Adipose tissue (tissue), 3 donors: ENCODE measurements around the gene DAB2IP. TPM values are rescaled to one million over a fixed set of nuclear protein-coding genes. Genes with fewer than 3 reads are reported as not detected.
"Not testable (repeated sequence)": the region's sequence is repeated elsewhere in the genome, so short reads cannot be mapped to it uniquely, and the experiment has no call there.

Experiments used
- H3K27ac ChIP-seq: one replicate; pipeline ENCODE4 v1.5.1; 2013; ENCODE audit warnings: low read depth, low read length
- WGBS, 3 donors: extraction: QIAGEN DNeasy Blood & Tissue Kit; methylation state at CpG; one replicate each; pipeline ENCODE4 v1.1.7; 2013; 5-methylcytosine and 5-hydroxymethylcytosine counted together
- polyA plus RNA-seq, 3 donors: library from polyadenylated mRNA; stranded (reverse); fragments of 200-250 nt; gene quantifications; one replicate each; pipeline ENCODE4 v1.2.3, GENCODE V29; 2013
- donor health status: healthy with polysubstance abuse.
- donor health status: Bipolar disorder and iron deficiency.
- donor health status: healthy.

The DAB2IP gene
- polyA plus RNA-seq, 3 donors, result 9.7 to 29.9 (median 20.6) TPM

DNA sequence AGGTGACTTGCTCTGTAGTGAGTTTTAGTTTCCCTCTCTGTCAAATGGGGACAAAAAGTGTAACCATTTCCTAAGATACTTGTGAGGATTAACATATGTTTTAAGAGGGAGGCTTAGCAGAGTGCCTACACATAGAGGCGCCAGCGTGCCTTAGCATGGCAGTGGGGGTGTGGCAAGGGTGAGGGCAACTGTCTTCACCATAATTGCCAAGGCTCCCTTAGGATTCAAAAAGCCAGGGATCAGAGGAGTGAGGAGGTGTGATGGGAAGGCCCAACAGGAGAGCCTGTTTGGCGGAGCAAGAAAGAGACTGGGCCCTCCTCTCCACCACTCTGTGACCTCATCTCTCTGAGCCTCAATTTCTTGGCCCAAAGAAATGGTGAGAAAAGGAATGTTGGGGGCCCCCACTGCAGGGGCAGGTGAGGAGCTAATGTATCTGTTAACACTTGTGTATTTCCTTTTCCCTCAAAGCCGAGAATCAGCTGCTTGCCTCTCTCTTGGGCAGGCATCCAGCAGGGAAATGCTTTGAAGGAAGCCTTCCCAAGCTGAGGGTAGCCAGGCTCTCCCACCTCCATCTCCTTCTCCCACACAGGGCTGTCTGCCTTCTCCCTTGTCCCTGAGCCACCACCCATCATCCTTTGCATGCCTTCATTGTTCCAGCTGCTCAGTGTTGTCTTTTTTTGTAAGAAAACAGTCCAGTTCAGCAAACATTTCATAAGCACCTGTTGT is 76.0 kb downstream of the DAB2IP start:
- WGBS, 3 donors, result 69 to 80% (median 71%) methylated on average over 4 of the region's 4 CpGs
- H3K27ac ChIP-seq, result no peak overlapping the region

DNA sequence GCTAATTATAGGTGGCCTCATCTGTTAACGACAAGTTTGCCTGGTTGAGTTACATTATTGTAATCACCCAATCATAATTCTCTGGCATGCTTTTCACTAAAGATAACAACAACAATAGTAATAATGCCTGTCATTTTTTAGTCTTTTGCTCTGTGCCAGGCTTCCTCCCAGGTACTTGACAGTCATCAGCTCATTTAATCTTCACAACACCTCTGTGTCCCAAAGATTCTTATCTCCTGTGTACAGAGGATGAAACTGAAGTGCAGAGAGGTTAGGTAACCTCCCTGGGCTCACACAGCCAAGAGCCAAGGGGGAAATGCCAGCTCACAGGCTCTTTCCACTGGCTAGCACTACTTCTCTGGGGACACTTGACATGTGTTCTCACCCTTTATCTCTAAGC is 77.5 kb downstream of the DAB2IP start:
- no peak overlapping the region for H3K27ac ChIP-seq
- WGBS, 3 donors, result 60 to 82% (median 81%) methylated on average over 1 of the region's 1 CpG

DNA sequence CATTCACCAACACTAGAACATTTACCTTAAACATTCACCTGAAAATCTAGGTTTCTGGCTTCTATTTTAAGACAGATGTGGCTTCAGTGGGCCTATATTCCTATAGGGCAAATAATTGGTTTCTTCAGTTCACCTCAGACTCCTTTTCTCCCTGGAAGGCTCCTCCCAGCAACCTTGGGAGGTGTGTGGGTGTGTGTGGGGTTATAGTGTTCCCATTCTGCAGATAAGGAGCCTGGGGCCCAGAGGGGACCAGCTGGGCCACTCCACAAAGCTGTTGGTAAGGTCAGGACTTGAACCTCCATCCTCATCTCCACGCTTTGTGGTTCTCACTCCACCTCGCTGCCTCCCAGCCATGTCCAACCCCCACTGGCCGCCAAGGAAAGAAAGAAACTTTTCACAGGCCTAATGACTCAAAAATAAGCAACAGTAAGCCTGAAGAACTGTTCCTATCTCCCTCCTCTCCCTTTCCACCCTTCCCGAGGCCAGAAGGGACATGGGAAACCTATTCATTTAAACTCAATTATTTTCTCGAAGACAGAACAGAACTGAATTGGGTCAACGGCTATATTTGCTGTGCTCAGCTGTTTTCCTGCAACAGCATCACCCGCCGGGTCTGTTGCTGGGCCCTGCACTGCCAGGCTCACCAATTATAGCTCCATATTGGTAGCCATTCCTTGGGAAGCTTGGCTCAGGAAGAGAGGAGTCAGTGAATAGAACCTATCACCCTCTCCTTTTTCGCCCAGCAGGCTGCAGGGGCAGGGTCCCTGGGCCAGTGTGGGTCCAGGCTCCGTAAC is 78.5 kb downstream of the DAB2IP start:
- no peak overlapping the region for H3K27ac ChIP-seq
- 91 to 95% (median 92%) methylated on average over 10 of the region's 10 CpGs for WGBS, 3 donors

DNA sequence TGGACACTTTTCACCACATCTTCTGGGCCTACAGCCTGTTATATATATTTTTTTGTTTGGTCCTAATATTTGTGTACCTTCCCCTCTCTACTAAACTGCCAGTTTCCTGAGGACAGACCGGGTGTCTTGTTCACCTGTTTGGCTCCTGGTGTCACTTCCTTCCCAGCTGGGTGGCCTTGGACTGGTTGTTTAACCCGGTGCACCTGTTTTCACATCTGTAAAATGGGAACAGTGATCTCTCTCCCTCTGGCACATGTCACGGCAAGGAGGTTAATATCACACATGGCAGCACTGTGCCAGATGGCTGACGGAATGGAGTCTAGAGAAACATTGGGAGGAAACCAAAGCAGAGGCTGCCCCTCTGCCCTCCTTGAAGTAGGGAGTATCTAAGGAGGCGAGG is 79.7 kb downstream of the DAB2IP start:
- H3K27ac ChIP-seq, result no peak overlapping the region
- WGBS, 3 donors, result 78 to 94% (median 85%) methylated on average over 5 of the region's 5 CpGs

DNA sequence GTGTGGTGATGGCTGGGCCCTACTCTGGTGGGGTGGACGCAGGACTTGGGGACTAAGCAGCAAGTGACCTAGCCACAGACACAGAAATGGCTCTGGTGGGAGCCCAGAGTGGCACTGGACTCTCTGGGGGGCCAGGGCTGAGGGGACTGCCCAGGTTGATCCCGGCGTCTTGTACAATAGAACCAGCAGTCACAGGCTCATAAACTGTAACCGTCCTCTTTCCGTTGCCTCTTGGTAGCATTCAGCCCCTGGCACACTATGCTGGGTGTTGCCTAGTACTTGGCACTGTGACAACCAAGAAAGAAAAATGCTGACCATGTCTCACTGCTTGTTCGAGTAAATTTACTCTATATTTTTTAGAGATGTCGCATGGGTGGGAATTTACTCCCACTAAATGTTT is 80.5 kb downstream of the DAB2IP start:
- no peak overlapping the region for H3K27ac ChIP-seq
- 68 to 79% (median 73%) methylated on average over 7 of the region's 7 CpGs for WGBS, 3 donors

DNA sequence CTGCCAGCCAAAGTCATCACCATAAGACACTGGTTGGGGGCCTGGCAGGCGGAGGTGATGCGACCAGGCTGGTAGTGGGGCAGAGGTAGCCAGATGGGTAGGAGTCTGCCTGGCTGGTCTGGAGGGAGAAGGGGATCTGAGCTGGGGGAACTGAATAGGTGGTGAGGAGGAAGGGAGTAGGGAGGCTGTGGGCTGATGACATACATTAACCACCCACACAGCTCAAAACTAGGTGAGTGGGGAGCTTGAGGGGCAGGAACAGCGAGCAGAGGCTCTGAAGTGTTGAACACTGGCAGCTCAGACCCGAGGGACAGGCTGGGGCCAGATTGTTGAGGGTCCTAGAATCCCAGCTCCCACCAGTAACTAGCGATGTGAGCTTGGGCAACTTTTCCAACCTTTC is 81.0 kb downstream of the DAB2IP start:
- no peak overlapping the region for H3K27ac ChIP-seq
- WGBS, 3 donors, result 88 to 94% (median 92%) methylated on average over 5 of the region's 5 CpGs

DNA sequence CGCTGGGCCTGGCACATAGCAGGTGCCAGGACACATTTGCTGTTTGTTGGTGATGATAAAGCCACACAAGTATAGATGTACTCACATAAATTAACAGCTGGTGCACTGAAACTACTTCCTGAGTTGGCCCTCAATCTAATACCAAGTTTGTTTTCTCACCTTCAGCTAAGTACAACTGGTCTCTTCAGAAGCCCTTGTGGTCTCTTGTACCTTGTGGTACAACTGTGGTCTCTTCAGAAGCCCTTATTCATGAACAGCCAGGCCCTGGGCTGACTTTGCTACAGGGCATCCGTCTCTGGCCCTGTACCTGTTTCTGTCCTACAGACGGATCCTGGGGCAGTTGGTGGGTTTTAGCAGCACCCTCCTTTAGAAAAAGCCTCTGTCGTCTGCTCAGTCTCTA is 81.5 kb downstream of the DAB2IP start:
- H3K27ac ChIP-seq, result no peak overlapping the region
- 84 to 93% (median 92%) methylated on average over 4 of the region's 4 CpGs for WGBS, 3 donors

DNA sequence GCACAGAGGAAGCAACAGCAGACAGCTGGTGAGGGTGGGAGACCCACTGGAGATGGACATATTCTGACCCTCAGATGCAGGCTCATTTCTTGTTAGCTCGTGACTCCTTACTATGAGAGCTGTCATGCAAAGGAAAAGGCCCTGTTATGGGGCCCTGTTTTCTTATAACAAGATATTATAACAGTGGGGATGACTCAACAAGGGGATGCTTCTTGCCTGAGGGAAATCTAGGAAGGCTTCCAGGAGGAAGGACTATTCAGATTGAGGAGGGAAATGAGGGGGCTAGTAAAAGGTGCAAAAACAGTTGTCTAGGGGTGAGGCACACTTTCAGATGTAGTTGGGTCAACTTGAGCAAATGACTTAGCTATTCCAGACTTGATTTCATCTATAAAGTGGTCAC is 83.0 kb downstream of the DAB2IP start:
- H3K27ac ChIP-seq, result no peak overlapping the region
- 96 to 100% (median 98%) methylated on average over 1 of the region's 1 CpG for WGBS, 3 donors

DNA sequence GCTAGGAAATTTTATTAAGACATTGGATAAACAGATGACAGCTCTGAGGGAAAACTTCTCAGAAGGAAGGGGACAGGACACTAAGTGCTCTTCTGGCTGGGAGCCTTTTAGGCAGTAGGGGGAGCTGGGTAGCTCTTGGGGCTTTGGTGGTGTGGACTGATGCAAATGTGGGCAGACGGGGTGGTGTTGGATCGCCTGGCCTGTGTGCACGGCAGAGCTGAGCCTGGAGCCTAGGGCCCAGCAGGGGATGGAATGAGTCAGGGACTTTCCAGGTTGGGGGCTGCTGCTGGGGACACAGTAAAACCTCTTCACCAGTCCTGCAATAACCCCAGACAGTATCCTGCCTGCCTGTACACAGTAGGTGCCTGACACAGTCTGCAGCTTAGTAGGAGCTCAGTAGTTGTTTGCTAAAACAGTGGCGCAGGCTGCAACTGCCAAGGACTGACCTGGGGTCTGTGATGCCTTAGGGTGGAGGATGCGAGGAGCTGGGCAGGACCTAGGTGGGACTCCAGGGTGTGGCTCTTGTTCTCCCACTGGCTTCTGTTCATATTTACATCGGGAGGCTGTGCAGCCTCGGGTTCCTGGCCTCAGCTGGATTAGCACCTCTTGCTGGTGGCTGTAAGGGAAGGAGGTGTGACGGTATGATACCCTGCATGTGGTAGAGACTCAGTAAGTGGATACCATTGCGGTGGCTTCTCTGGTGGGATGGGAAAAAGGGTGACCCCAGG is 83.8 kb downstream of the DAB2IP start:
- 49 to 76% (median 56%) methylated on average over 9 of the region's 9 CpGs for WGBS, 3 donors
- H3K27ac ChIP-seq, result no peak overlapping the region

DNA sequence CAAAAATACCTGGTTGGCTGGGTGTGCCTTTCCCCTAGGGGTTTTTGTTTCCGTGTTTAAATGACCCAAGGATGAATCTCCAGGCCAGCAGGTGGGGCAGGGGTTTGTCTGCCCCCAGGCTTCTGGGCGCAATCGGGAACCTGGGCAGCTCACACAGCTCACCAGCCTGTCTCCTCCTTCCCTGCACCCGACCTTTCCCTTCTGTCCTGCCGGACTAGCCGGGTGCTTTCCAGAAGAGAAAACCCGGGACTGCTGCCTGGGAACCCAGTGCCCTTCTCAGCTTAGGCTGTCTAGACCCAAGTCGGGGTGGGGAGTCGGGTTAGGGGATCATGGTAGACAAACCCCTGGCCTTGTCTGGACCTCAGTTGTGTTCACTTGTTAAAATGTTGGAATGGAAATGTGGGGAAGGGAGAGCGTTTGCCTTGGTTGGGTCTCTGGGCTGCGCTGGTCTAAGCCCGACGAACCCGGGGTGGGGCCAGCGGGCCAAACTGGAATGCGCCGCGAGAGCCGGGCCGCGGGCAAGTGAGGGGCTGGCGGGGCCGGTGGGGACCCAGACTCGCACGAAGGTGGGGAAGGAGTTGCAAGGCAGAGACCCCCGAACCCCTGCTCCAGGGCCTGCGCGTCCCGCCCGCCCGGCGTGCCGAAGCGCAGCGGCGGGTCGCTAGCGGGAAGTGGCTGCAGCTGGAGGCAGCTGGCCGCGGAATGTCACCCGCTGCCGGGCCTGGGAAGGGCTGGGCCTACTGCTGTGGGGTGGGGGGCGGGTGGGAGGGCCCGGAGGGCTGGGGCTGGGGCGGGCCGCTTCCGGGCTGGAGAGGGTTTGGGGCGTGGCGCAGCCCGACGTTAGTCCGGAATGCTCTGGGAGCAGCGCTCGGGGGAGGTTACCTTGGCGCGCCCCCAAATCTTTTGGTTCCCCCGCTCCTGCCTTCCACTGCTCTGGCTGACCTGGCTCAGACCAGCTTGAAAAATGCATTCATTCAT is 84.6 kb downstream of the DAB2IP start:
- H3K27ac ChIP-seq, result peak overlapping the region; percentile 9
- WGBS, 3 donors, result 8 to 36% (median 9%) methylated on average over 46 to 57 of the region's 57 CpGs

DNA sequence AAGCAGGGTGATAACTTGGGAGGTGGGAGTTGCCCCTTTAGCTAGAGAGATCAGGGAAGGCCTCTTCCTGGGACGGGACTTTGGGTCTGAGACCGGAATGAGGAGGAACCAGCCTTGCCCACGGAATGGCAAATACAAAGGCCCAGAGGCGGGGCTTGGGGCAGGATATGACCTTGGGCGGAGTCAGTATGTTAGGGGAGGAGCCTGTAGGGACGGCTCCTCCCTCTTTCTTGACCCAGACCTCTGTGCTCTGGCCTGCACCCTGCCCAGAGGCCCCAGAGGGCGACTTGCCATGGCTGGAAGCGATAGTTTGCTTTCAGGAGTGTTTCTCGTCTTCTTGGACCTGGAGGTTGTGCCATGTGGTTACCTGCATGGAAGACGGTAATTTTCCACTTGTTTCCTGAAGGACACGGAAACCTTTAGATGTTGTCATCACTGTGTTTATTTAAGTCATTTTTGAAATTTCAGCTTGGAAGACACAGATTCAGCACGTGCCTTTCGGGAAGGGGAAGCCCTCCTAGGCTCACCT is 85.6 kb downstream of the DAB2IP start:
- 44 to 59% (median 55%) methylated on average over 13 of the region's 13 CpGs for WGBS, 3 donors
- peak overlapping the region; percentile 9 for H3K27ac ChIP-seq

DNA sequence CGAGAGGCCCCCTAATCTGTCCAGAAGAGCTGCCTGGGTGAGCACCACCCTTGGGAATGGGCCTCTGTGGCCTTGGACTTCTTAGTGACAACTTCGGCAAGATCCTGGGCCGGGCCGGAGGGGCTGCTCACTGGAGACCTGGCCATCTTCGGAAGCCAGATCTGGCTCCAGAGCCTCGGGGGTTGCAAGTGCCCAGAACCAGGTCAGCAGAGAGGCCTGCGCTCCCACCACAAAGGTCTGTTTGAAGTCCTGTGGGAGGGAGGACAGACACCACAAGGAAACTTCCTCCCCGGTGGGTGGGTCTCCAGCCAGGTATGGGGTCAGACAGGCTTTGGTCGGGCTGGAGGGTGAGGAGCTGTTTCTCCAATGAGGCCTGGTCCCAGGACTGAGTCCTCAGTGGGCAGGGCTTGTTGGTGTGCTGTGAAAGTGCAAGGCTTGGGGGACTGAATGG is 86.1 kb downstream of the DAB2IP start:
- WGBS, 3 donors, result 84 to 92% (median 87%) methylated on average over 9 of the region's 9 CpGs
- H3K27ac ChIP-seq, result no peak overlapping the region

DNA sequence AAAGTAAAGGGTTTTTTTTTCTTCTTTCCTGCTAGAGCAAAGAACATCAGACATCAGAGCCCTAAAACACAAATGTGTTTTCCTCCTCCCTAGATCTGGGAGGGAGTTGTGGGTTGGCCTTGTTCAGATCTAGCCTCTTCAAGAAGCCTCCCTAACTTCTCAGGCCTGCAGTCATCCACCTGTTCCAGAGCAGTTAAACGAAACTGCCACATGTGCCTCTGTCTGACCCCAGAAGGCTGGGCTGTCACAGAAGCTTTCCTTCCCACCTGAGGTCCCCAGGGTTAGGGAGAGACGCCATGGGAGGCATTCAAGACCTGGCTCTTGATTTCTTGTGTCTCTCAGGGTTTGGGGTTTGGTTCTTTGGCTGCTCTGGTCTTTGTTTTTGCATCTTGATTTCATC is 87.0 kb downstream of the DAB2IP start:
- WGBS, 3 donors, result 52 to 84% (median 76%) methylated on average over 2 of the region's 2 CpGs
- no peak overlapping the region for H3K27ac ChIP-seq

DNA sequence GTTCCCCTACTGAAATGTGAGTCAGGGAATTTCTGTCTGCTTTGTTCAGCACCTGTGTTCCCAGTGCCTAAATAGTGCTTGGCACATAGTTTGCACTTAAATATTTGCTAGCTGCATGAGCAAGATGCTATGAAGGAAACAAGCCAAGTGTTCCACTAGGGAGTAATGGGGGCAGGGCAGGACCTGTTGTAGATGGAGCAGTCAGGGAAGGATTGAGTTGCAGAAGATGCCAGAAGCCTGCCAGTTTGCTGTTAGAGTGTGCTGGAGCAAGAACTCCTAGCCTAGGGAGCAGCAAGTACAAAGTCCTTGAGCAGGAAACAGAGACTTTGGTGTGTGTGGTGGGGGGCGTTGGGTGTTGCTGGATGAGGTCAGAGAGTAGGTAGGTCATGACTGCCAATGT is 87.5 kb downstream of the DAB2IP start:
- no peak overlapping the region for H3K27ac ChIP-seq
- 36 to 76% (median 63%) methylated on average over 1 of the region's 1 CpG for WGBS, 3 donors

DNA sequence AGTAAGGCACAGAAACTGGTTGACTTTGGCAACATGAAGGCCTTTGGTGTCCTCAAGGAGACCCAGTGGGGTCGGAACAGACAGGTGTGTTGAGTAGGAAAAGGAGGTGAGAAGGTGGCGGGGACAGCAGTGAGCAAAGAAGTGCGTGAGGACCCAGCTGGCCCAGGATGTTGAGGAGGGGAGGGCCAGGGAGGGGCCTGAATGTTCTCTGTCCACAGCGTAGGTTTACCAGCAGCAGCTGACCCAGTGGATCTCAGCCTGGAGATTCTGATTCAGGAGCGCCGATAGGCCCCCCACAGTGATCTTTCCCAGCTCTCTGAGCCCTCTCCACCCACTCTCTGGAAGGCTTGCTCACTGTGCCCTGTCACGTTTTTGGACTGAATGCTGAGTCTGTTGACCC is 88.5 kb downstream of the DAB2IP start:
- no peak overlapping the region for H3K27ac ChIP-seq
- WGBS, 3 donors, result 85 to 88% (median 87%) methylated on average over 7 of the region's 7 CpGs

DNA sequence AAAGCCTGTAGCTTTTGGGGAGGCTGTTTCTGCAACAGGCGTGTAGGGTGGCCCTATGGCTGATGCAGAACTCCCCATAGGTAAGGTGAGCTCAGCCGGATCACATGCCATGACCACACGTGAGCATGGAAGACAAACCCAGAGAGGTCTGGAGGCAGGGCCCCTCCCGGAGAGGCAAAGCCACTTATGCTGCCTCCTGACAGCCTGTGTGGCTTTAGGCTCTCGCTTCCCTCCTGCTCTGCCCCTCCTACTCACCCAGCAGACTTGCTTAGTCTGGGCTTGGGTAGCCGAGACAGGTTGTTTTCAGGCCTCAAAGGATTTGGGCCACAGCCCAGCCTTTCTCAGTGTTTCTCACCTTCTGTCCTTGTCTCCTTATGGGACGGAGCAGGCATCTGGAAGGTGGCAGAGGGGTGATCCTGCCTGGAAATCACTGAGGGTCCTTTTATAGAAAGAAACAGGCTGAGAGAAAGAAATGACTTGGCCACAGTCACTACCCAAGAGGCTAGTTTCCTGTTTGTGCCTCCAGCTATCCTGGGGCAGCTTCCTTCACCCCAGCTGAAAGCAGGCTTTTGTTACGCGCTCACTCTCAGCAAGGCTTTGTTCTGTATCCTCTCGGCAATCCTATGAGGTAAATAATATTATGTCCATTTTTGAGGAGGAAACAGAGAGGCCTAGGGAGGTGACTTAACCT is 89.9 kb downstream of the DAB2IP start:
- WGBS, 3 donors, result 77 to 82% (median 81%) methylated on average over 10 of the region's 10 CpGs
- H3K27ac ChIP-seq, result no peak overlapping the region

DNA sequence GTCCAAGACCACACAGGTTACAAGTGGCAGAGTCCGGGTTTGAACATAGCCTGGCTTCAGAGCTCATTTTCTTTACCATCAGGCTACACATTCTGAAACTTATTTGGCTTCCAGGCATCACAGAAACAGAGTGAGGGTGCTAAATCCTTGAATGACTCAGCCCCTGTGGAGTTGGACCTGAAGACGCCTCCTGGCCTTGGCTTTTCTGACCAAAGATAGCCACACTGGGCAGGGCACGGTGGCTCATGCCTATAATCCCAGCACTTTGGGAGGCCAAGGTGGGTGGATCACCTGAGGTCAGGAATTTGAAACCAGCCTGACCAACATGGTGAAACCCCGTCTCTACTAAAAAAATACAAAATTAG is 90.5 kb downstream of the DAB2IP start:
- WGBS, 3 donors, result 61 to 84% (median 75%) methylated on average over 4 of the region's 4 CpGs
- H3K27ac ChIP-seq, result not testable (repeated sequence)
